Endodermal cell (in vitro differentiated cells): ENCODE measurements around the gene CNIH4. TPM values are rescaled to one million over a fixed set of nuclear protein-coding genes. Genes with fewer than 3 reads are reported as not detected.
A peak's percentile ranks its signal among the peaks of the same experiment; 100 is the strongest.

Experiments used
- DNase-seq: peaks from one replicate; pipeline ENCODE4 v3.0.0-alpha.2; 2017
- H3K27ac ChIP-seq: 2 replicates; pipeline ENCODE4 v1.5.1; 2013; ENCODE audit warnings: mild to moderate bottlenecking, low read depth, low read length, moderate library complexity
- H3K27me3 ChIP-seq: 2 replicates; pipeline ENCODE4 v1.6.1; 2013; ENCODE audit warnings: mild to moderate bottlenecking, low read length, moderate library complexity; ENCODE audit not compliant: insufficient read depth, control insufficient read depth, poor library complexity, severe bottlenecking
- H3K36me3 ChIP-seq: 2 replicates; pipeline ENCODE4 v1.7.0; 2013; ENCODE audit warnings: mild to moderate bottlenecking, low read length, moderate library complexity; ENCODE audit not compliant: control insufficient read depth, insufficient read depth
- H3K4me1 ChIP-seq: one replicate; pipeline ENCODE4 v1.7.0; 2013; ENCODE audit warnings: low read length; ENCODE audit not compliant: control insufficient read depth, insufficient read depth
- H3K4me3 ChIP-seq: 2 replicates; pipeline ENCODE4 v1.5.1; 2013; ENCODE audit warnings: mild to moderate bottlenecking, low read length, moderate library complexity
- H3K9ac ChIP-seq: 2 replicates; pipeline ENCODE4 v1.6.1; 2013; ENCODE audit warnings: mild to moderate bottlenecking, low read length, moderate library complexity; ENCODE audit not compliant: poor library complexity, severe bottlenecking; ENCODE audit errors: extremely low read depth
- H3K9me3 ChIP-seq: 2 replicates; pipeline ENCODE4 v1.6.1; 2013; ENCODE audit warnings: mild to moderate bottlenecking, low read length, moderate library complexity; ENCODE audit not compliant: control insufficient read depth
- H3K27ac Mint-ChIP-seq: 2 replicates; pipeline ENCODE4 v1.8.0; 2020; ENCODE audit warnings: mixed read lengths
- H3K27me3 Mint-ChIP-seq: 2 replicates; pipeline ENCODE4 v1.8.0; 2021; ENCODE audit warnings: mild to moderate bottlenecking, mixed read lengths; ENCODE audit not compliant: insufficient read depth
- H3K36me3 Mint-ChIP-seq: 2 replicates; pipeline ENCODE4 v1.8.0; 2020; ENCODE audit warnings: low read depth, mixed read lengths
- H3K4me1 Mint-ChIP-seq: 2 replicates; pipeline ENCODE4 v1.8.0; 2020; ENCODE audit warnings: mixed read lengths
- H3K4me3 Mint-ChIP-seq: 2 replicates; pipeline ENCODE4 v1.8.0; 2020; ENCODE audit warnings: mild to moderate bottlenecking, moderate library complexity, mixed read lengths
- H3K9me3 Mint-ChIP-seq: 2 replicates; pipeline ENCODE4 v1.8.0; 2020; ENCODE audit warnings: mild to moderate bottlenecking, mixed read lengths
- WGBS, 2 experiments: methylation state at CpG; one replicate each; pipeline versions ENCODE4 v1.1.5 to v1.1.7; 2013; ENCODE audit warnings: missing lambda C conversion rate in 2 of 2, mixed read lengths in 1 of 2; ENCODE audit not compliant: insufficient coverage in 1 of 2, insufficient read length in 1 of 2; 5-methylcytosine and 5-hydroxymethylcytosine counted together
- total RNA-seq, 2 donors: library from RNA; stranded (reverse); fragmentation: NEBNext Ultra II Directional in 1 of 2; extraction: Animal tissue kit (Norgen Biotek cat#: 25700) in 1 of 2; gene quantifications; 2 replicates in 1 of 2; 3 replicates in 1 of 2; pipeline ENCODE4 v1.2.1, GENCODE V29; 2021
- TF ChIP-seq, protein P1 (sequence below): fragments of 200-600 bp; sonication (generic); conservative IDR thresholded peaks from 2 replicates; pipeline ENCODE4 v1.5.0; 2021; ENCODE audit warnings: antibody characterized with exemption, mild to moderate bottlenecking

Gene CNIH4
- total RNA-seq, 2 donors from 2014 or later, result 63.7 to 67.8 TPM

DNA sequence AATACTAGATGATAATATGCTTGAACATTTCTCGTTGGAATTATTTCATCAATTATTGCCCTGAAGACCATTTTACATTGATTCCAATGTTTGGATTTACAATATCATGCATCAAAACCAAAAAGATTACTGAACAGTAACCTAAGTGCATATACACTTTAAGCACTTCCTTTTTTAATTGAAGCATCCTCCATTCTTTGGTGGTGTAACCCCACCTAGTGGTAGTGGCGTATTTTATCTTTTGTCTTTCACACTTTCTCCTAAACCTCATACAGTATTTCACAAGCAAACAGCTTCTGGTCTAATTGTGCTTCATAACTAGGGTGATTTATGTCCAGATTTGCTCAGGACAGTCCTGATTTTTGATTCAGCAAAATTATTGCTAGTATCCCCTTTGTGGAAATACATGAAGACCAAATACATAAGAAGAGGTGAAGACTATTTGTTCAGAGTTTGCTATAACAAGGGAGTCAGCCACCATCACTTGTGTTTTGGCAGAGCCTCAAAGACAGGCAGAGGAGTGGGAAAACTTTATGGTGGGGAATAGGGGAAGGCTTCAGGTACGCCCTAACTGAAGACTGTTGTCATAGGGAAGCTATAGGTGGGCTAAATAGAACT is 23.3 kb upstream of the CNIH4 start:
- H3K36me3 Mint-ChIP-seq, result no peaks in the 10 kb centered on the region
- H3K9ac ChIP-seq, result no peak overlapping the region
- no peaks in the 10 kb centered on the region for H3K9me3 ChIP-seq
- WGBS, 2 experiments, result 31 to 86% methylated on average over 1 to 3 of the region's 3 CpGs
- peaks cover 9% of the 10 kb centered on the region for H3K4me1 Mint-ChIP-seq
- no peaks in the 10 kb centered on the region for H3K27me3 ChIP-seq
- no peaks in the 10 kb centered on the region for H3K4me1 ChIP-seq
- TF ChIP-seq, protein P1, sequence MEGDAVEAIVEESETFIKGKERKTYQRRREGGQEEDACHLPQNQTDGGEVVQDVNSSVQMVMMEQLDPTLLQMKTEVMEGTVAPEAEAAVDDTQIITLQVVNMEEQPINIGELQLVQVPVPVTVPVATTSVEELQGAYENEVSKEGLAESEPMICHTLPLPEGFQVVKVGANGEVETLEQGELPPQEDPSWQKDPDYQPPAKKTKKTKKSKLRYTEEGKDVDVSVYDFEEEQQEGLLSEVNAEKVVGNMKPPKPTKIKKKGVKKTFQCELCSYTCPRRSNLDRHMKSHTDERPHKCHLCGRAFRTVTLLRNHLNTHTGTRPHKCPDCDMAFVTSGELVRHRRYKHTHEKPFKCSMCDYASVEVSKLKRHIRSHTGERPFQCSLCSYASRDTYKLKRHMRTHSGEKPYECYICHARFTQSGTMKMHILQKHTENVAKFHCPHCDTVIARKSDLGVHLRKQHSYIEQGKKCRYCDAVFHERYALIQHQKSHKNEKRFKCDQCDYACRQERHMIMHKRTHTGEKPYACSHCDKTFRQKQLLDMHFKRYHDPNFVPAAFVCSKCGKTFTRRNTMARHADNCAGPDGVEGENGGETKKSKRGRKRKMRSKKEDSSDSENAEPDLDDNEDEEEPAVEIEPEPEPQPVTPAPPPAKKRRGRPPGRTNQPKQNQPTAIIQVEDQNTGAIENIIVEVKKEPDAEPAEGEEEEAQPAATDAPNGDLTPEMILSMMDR, result peak; percentile 81
- no peaks in the 10 kb centered on the region for H3K9me3 Mint-ChIP-seq
- no peaks in the 10 kb centered on the region for H3K27me3 Mint-ChIP-seq
- H3K27ac Mint-ChIP-seq, result no peak overlapping the region
- no peaks in the 10 kb centered on the region for H3K36me3 ChIP-seq
- H3K4me3 ChIP-seq, result no peak overlapping the region
- H3K27ac ChIP-seq, result no peak overlapping the region
- H3K4me3 Mint-ChIP-seq, result no peak overlapping the region
- no peak for DNase-seq

DNA sequence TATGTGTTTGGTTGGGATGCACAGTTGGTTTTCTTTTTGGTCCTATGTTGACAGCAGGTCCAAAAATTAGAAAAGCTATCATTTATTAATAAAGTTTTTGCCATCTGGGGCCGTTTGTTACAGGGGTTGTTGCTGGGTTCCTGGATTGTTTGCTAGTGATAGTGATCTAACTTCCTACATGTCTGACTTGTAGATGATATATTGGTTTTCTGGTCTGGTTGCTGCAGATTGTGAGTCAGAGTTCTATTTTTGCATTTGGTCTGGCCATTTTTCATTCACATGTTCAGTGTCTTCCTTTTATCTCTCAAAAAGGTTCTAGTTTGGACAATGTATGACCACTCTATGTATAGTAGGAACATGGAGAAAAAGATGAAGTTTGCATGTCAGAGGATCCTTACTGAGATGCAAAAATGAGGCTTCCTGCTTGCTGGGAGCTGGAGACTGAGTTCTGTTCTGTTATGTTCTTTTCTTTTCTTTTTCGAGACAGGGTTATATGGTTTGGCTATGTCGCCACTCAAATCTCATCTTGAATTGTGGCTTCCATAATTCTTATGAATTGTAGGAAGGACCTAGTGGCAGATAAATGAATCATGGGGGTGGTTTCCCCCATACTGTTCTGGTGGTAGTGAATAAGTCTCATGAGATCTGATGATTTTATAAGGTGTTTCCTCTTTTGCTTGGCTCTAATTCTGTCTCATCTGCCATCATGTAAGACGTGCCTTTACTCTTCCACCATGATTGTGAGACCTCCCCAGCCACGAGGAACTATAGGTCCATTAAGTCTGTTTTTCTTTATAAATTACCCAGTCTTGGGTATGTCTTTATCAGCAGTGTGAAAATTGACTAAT is 22.5 kb upstream of the CNIH4 start:
- 63 to 81% methylated on average over 3 to 5 of the region's 5 CpGs for WGBS, 2 experiments
- no peaks in the 10 kb centered on the region for H3K9me3 ChIP-seq
- TF ChIP-seq, protein P1, result no peak
- H3K9ac ChIP-seq, result no peak overlapping the region
- DNase-seq, result peak; percentile 5
- H3K4me3 Mint-ChIP-seq, result no peak overlapping the region
- H3K36me3 Mint-ChIP-seq, result no peaks in the 10 kb centered on the region
- H3K27ac ChIP-seq, result no peak overlapping the region
- no peaks in the 10 kb centered on the region for H3K36me3 ChIP-seq
- no peaks in the 10 kb centered on the region for H3K4me1 ChIP-seq
- no peaks in the 10 kb centered on the region for H3K27me3 Mint-ChIP-seq
- no peaks in the 10 kb centered on the region for H3K27me3 ChIP-seq
- H3K4me1 Mint-ChIP-seq, result peaks cover 6% of the 10 kb centered on the region
- no peak overlapping the region for H3K4me3 ChIP-seq
- H3K9me3 Mint-ChIP-seq, result no peaks in the 10 kb centered on the region
- no peak overlapping the region for H3K27ac Mint-ChIP-seq

DNA sequence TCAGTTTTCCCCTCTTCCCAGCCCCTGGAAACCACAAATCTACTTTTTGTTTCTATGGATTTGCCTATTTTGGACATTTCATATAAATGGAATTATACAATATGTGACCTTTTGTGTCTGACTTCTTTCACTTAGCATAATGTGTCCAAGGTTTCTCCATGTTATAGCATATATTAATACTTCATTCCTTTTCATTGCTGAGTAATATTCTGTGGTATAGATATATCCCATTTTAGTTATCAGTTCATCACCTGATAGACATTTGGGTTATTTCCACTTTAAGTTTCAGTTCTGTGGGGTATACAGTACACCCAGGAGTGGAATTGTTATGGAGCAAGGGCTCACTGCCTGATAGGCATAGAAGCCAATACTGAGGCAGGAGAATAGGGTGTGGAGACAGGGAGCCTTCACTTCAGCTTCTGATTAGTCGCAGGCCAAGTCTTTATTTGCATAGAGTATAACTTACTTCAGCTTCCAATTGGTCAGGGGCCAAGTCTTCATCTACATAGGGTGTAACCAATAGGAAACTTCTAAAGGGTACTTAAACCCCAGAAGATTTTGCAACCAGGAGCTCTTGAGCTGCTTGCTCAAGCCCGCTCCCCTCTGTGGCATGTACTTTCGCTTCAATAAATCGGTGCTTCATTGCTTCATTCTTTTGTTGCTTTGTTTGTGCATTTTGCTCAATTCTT is 18.4 kb upstream of the CNIH4 start:
- Mint-ChIP-seq H3K27ac (no peak overlapping the region), H3K4me3 (no peak overlapping the region), H3K4me1 (peaks cover 5% of the 10 kb centered on the region), H3K9me3 (peaks cover 19% of the 10 kb centered on the region), H3K27me3 (peaks cover 3% of the 10 kb centered on the region), H3K36me3 (peaks cover 1% of the 10 kb centered on the region)
- 73 to 74% methylated on average over 4 of the region's 4 CpGs for WGBS, 2 experiments
- peaks cover 8% of the 10 kb centered on the region for H3K4me1 ChIP-seq
- H3K9ac ChIP-seq, result no peak overlapping the region
- H3K36me3 ChIP-seq, result no peaks in the 10 kb centered on the region
- H3K27me3 ChIP-seq, result no peaks in the 10 kb centered on the region
- no peak for DNase-seq
- TF ChIP-seq, protein P1, result no peak
- H3K27ac ChIP-seq, result no peak overlapping the region
- H3K9me3 ChIP-seq, result peaks cover 14% of the 10 kb centered on the region
- no peak overlapping the region for H3K4me3 ChIP-seq
